DLD1 (cell line): ENCODE measurements around the gene GCFC2.
"Not testable (repeated sequence)": the region's sequence is repeated elsewhere in the genome, so short reads cannot be mapped to it uniquely, and the experiment has no call there.

Experiments used
- in situ Hi-C: cut with HindIII; loops from 2 replicates; pipeline ENCODE4 v1.10.0; 2017; ENCODE audit warnings: low sequenced_read_pairs

Gene GCFC2

GRCh38 chr2:75683430-75683829 lies 27.3 kb downstream of the GCFC2 start:
- in situ Hi-C loops = not testable (repeated sequence)

GRCh38 chr2:75680402-75680801 lies 30.3 kb downstream of the GCFC2 start:
- in situ Hi-C loops = no loop called here

- in situ Hi-C loops = no loop called here
Measured at GRCh38 chr2:75679556-75679955, 31.2 kb downstream of the GCFC2 start.

- in situ Hi-C loops = no loop called here
Measured at GRCh38 chr2:75676464-75676863, 34.3 kb downstream of the GCFC2 start.

GRCh38 chr2:75675908-75676307 lies 34.8 kb downstream of the GCFC2 start:
- in situ Hi-C loops = no loop called here

- in situ Hi-C loops = not testable (repeated sequence)
Measured at GRCh38 chr2:75675423-75675822, 35.3 kb downstream of the GCFC2 start.

GRCh38 chr2:75667884-75668283 lies 42.8 kb downstream of the GCFC2 start:
- in situ Hi-C loops = no loop called here

- in situ Hi-C loops = no loop called here
Measured at GRCh38 chr2:75666911-75667310, 43.8 kb downstream of the GCFC2 start.

- in situ Hi-C loops = no loop called here
Measured at GRCh38 chr2:75657798-75658197, 52.9 kb downstream of the GCFC2 start.

GRCh38 chr2:75656563-75656962 lies 54.2 kb downstream of the GCFC2 start:
- in situ Hi-C loops = no loop called here

GRCh38 chr2:75655861-75656260 lies 54.9 kb downstream of the GCFC2 start:
- in situ Hi-C loops = no loop called here

GRCh38 chr2:75654012-75654411 lies 56.7 kb downstream of the GCFC2 start:
- in situ Hi-C loops = no loop called here

GRCh38 chr2:75647771-75648170 lies 62.9 kb downstream of the GCFC2 start:
- in situ Hi-C loops = no loop called here

GRCh38 chr2:75646583-75647425 lies 63.9 kb downstream of the GCFC2 start, which contains the start of gene MRPL19:
Gene MRPL19 (plus strand): TSS chr2:75646783. CDS start chr2:75646808, 25 bp downstream.
- in situ Hi-C loops = no loop called here

- in situ Hi-C loops = no loop called here
Measured at GRCh38 chr2:75646090-75646582, 64.6 kb downstream of the GCFC2 start.

- in situ Hi-C loops = no loop called here
Measured at GRCh38 chr2:75645643-75646042, 65.1 kb downstream of the GCFC2 start.

GRCh38 chr2:75643980-75644379 lies 66.7 kb downstream of the GCFC2 start:
- in situ Hi-C loops = no loop called here

GRCh38 chr2:75641587-75641986 lies 69.1 kb downstream of the GCFC2 start:
- in situ Hi-C loops = no loop called here

- in situ Hi-C loops = no loop called here
Measured at GRCh38 chr2:75640621-75641121, 70.0 kb downstream of the GCFC2 start.

- in situ Hi-C loops = no loop called here
Measured at GRCh38 chr2:75637568-75637967, 73.1 kb downstream of the GCFC2 start.

GRCh38 chr2:75634945-75635344 lies 75.8 kb downstream of the GCFC2 start:
- in situ Hi-C loops = no loop called here

- in situ Hi-C loops = no loop called here
Measured at GRCh38 chr2:75633620-75634019, 77.1 kb downstream of the GCFC2 start.
